ENCODE results near the gene OXNAD1. TPM values are rescaled to one million over a fixed set of nuclear protein-coding genes. Genes with fewer than 3 reads are reported as not detected.
"Not testable (repeated sequence)": the region's sequence is repeated elsewhere in the genome, so short reads cannot be mapped to it uniquely, and the experiment has no call there.

OXNAD1 gene
- total and polyA plus RNA-seq, 2 of the 13 experiments (the other 11 are each of a cell fraction or from before 2014, with no cell fraction given), result 9.9 to 18.8 TPM

GRCh38 chr3:16309558-16309957, 44.5 kb downstream of the OXNAD1 start (continued):
- TF ChIP-seq ZNF597 (CRISPR knock-in tag; IDR thresholded peaks at IDR 0.05) (no peak), ETV5 (CRISPR knock-in tag; IDR thresholded peaks at IDR 0.05; ENCODE audit: borderline replicate concordance) (no peak), MAFK (conservative IDR thresholded peaks at IDR 0.05 in 1 of 2, IDR thresholded peaks at IDR 0.05 in 1 of 2; ENCODE audit: low read length in 2 of 2) (no peak), JDP2 (CRISPR knock-in tag; IDR thresholded peaks at IDR 0.05; ENCODE audit: borderline replicate concordance) (no peak), ZNF709 (CRISPR knock-in tag; IDR thresholded peaks at IDR 0.05) (no peak), KMT2A (CRISPR knock-in tag; IDR thresholded peaks at IDR 0.05) (no peak)
- TF ChIP-seq, protein P1, sequence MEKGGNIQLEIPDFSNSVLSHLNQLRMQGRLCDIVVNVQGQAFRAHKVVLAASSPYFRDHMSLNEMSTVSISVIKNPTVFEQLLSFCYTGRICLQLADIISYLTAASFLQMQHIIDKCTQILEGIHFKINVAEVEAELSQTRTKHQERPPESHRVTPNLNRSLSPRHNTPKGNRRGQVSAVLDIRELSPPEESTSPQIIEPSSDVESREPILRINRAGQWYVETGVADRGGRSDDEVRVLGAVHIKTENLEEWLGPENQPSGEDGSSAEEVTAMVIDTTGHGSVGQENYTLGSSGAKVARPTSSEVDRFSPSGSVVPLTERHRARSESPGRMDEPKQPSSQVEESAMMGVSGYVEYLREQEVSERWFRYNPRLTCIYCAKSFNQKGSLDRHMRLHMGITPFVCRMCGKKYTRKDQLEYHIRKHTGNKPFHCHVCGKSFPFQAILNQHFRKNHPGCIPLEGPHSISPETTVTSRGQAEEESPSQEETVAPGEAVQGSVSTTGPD (CRISPR knock-in tag; IDR thresholded peaks at IDR 0.05), result no peak

DNA sequence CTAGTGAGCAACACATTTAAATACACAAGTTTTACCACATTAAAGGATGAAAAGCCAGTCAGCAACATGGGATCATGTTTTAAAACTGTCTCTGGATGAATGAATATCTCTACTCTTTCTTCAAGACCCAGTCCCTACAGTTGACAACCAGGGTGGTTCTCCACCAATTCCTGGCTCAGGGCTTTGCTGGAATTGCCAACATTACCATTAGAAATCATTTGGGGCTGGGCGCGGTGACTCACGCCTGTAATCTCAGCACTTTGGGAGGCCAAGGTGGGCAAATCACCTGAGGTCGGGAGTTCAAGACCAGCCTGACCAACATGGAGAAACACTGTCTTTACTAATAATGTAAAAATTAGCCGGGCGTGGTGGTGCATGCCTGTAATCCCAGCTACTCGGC, 45.5 kb downstream of the OXNAD1 start:
- H3K9me3 ChIP-seq (ENCODE audit: low read length); H2AFZ ChIP-seq (ENCODE audit: low read length); H3K9ac ChIP-seq (ENCODE audit: insufficient read depth, low read depth, low read length); ATAC-seq; H3K4me2 ChIP-seq (ENCODE audit: low read depth, low read length); H3K4me3 ChIP-seq (replicated peaks in 1 of 3; ENCODE audit: insufficient read depth in 1 of 3, low read depth in 2 of 3, low read length in 3 of 3); FAIRE-seq; POLR2A ChIA-PET; BruUV-seq (replicated peaks); H4K20me1 ChIP-seq (ENCODE audit: insufficient read depth, low read length); DNase-seq (ENCODE audit: low spot score); H3K27me3 ChIP-seq (ENCODE audit: control insufficient read depth in 1 of 2, insufficient read depth in 2 of 2, low read length in 2 of 2); H3K27ac ChIP-seq (ENCODE audit: extremely low read length, insufficient read depth, low read length); H3K79me2 ChIP-seq (ENCODE audit: insufficient read depth, low read length); CTCF ChIA-PET (ENCODE audit: low intra/inter-chr PET ratio, low total read pairs); in situ Hi-C loops (cut with HindIII; ENCODE audit: extremely low pct_ligation_motif_present, low pct_unique_long_range_greater_than_20kb); intact Hi-C loops (cut with micrococcal nuclease; ENCODE audit: unreplicated experiment): not testable (repeated sequence)
- WGBS (ENCODE audit: low lambda C conversion rate), result 95% methylated on average over 7 of the region's 7 CpGs
- H3K36me3 ChIP-seq (replicated peaks in 1 of 2; ENCODE audit: control insufficient read depth in 1 of 2, insufficient read depth in 2 of 2, low read length in 2 of 2), result peaks cover 5 to 27% of the 10 kb centered on the region in 2 experiments
- peaks cover 10% of the 10 kb centered on the region; the same call in 1 of the 2 replicates for H3K4me1 ChIP-seq (ENCODE audit: insufficient read depth, low read length)

Data from HepG2 (cell line).